NCI-H446 (cell line): Measurements from ENCODE around the gene NUB1.

ENCODE experiments used
- DNase-seq, 2 experiments: peaks; one replicate each; lab custom pipeline; 2025; lab: John Stamatoyannopoulos, UW

Gene NUB1

DNA sequence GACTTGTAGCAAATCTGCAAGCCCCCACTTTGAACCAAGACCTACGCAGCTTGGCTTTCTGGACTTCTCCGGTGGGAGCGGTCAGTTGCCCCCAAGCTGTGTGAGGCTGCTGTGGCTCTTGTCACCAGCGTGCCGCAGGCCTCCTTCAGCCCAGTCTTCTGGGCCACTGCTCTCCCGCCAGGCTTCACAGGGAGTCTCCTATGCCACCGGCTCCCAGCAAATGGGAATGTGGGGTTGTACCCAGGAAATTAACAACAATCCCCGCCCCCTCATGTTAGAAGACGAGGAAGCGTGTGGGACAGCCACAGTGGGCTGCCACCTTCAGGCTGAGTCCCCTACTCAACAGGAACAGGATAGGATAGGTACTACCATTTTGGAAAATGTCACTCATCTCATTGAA is 64.0 kb downstream of the NUB1 start:
- no peak for DNase-seq

DNA sequence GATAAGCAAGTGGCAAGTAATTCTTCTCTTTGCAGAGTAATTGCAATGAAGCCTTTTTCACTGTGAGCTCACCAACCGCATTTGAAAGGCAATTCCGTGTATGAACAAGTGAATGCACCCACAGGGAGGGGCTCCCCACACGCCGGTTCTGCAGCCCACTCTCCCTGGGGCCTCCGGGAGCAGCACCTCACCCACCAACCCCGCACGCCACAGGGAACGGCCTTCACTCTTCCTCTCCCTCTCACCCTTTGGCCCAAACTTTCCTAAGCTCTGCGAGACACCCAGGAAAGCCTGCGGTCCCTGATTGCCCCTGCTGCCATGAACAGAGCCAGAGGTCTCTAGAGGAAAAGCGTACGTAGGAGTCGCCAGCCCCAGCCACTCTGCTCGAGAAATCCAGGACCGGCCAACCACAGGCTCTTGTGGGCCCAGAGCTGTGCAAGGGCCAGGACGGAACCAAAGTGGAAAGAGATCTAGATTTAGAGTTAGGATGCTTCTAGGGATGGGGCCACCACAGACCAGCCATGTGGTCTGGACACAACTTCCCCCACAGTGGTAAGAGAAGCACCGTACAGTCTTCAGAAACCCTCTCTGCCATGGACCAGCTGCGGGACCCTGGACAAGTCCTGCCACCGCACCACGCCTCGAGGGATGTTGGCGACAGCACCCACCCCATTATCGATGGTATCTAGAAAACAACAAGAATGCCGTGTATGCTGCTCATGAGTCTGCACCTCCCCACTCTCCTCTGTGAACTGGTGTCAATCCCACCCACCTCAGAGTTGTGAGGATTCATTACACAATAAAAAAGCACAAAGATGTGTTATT is 64.7 kb downstream of the NUB1 start:
- DNase-seq: no peak

DNA sequence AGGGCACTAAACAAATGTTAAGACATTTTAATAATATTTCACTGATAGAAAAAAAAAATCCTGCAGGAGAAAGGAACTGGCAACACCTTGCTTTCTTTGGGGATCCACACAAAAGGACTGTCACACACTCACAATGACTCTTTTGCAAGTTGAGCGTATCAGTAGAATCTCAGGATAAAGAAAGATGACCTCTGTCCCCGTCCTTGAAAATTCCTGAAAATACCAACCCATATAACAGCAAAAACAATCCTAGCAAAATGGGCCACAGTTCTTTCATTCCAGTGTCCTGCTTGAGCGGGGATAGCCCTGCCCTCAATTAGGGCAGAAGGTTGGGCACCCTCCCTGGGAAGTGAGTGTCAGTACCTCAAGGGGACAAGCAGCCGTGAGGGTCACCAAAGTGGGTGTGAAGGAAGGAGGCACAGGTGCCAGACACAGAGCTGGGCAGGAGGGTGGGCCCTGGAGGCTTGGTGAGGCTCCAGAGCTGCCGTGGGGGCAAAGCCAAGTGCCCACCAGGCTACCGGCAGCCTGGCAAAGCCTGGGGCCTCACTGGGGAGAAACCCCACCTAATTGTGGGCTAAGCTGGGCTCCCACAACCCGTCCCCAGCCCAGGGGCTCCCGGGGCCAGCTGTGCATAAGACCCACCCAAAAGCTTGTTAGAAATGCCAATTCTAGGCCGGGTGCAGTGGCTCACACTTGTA is 65.4 kb downstream of the NUB1 start:
- DNase-seq: no peak

DNA sequence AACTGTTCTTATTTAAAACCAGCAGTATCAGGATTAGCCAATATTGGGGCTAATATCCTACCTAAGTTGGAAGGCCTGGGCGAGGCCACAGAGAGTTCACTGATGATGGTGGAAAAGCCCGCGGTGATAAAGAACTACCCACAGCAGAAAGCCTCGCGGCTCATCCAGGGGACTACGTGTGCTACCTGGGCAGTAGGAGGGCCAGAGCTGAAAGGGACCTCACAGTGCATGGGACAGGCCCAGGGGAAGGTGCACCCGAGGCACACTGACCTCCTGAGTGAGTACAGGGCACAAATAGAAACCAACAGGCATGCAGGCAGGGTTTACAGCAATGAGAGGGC is 66.9 kb downstream of the NUB1 start:
- no peak for DNase-seq

DNA sequence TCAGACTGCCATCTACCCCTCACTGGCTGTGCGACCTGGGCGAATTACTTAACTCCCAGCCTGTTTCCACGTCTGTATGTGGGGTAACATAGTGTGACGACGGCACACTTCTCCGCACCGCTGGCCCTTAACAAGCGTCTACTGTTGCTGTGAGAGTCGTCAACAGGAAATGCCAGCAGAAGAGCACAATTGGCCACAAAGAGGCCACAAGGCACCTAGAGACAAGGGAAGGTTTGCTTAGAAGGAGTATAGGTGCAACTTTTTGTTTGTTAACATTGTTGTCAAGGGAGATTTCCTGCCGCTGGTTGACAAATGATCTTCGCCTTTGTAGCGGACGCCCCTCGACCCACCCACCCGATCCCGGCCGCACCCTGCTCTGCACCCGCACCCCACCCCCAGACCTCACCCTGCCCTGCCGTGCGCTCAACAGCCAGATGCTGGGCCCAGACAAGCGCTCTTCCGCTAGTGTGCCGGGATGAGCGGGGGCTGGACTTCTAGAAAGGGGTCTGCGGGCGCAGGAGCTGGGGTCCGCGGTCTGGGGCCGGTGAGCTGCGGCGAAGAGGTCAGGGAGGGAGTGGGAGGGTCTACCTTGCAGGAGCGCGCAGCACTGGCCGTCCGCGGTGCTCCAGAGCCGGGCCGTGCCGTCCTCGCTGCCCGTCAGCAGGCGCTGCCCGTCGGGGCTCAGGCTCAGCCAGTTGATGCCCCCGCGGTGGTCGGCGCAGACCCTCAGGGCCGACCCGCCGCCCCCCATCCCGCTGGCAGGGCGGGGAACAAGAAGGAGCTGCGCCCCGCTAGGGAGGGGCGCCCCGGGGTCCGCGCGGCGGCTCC is 67.4 kb downstream of the NUB1 start:
- no peak for DNase-seq

DNA sequence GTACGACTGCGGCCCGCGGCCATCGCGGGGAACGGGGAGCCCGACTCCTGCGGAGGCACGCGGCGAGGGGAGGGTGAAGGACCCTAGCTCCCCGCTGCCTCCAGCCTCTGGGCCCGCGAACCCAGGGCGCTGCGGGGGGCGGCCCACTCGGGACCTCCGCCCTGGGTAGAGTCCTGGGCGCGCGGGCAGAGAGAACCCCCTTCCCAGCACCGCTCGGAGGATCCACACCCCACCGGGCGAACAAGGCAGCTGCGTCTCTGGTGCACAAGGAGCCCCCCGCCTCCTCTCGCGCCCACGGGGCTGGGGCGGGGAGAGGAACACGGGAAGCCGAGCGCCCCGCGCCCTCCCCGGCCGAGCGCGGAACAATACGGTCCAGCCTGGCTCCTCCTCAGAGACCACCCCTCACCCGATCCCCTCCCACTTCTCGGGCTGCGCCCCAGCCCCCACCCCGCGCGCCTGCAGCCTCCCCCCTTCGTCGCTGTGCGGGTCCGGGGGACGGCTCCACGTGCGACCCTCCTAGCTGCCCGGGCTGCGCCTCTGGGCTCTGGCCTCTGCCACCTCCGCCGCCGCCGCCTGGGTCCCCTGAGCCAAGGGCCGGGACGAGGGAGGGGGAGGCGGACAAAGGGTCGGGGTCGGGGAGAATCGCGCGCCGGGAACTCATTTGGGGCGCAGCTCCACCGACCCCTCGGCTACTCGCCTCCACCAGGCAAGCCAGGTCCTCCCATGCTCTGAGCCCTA is 68.2 kb downstream of the NUB1 start, which contains the start of gene WDR86:
Gene WDR86 (minus strand): TSS at position 372 of the 738 bp plus-strand sequence. CDS start 449 bp downstream, outside the sequence.
- no peak for DNase-seq

DNA sequence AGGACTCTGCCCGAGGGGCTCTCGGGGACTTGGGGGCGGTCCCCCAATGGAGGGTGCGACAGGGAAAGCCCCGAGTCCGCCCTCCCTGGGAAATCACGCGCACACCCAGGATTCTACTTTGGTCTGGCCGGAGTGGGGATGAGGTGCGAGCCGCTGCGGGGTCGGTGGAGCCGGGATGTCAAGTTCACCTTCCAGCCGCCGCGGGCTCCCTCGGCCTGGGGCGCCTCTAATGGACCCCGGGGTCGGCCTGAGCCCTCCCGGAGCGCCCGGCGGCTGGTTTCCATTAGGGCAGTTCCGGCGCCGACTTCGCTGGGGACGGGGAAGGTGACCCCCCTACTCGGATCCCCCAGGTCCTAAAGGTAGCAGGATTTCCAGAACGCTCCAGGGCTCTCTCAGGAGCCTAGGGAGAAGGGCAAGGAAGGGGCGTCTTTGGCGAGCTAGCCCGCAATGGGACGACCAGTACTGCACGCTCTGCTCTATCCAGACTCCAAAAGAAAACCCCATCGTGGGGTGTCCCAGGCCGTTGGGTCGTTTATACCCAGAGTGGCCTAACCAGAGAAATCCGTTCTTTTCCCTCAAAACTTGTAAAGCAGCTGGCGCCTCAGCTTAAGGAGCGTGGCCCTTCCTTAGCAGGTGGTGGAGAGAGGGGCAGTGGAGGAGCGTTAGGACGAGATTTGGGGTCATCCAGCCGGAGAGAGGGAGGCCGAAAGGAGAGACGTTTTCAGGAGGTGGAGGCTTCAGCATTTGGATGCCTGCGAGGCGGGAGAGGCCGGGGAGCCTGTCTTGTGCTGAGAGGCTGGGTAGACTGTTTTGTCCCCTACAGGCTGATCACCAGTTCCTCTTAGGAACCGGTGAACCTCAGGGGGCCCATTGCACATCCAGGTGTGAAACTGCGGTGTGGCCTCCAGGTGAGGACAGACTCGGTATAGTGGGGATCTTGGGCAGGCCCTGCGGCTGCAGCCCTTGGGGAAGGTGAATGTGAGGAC is 69.1 kb downstream of the NUB1 start:
- no peak for DNase-seq

DNA sequence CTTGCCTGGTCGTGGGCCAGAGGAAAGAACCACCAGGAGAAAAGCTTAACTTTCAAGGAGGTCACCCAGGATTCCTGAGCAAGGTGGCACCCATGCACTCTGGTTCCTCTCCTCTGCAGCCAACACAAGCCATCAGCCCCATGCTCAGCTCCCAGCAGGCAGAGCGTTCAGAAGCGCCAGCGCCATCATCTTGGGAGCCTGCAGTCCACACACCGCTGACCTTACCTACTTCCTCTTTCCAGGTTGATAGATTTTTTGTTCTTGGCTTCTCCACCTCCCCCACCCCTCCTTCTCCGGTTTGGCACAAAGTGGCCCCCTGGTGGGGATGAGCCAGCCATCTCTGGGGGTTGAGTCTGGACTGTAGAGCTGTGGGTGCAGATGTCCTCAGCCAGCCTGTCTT is 69.9 kb downstream of the NUB1 start:
- DNase-seq: no peak

DNA sequence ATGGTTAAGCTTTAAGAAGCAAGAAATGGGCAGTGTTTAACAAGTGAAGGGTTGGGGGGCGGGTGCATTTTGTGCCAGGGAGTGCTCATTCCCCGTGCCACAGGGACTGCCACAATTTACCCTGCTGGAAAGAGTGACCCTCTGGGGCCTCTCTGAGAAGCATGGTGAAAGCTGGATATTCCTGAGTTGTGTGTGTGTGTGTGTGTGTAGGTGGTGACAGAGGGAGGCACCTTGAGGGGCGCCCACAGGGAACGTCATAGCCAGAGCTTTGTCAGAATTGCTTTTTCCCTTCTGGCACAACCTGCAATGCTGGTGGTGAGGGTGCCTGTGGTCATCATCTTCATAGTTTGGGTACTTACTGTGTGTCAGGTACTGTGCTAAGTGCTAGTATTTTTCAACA is 70.7 kb downstream of the NUB1 start:
- no peak for DNase-seq

DNA sequence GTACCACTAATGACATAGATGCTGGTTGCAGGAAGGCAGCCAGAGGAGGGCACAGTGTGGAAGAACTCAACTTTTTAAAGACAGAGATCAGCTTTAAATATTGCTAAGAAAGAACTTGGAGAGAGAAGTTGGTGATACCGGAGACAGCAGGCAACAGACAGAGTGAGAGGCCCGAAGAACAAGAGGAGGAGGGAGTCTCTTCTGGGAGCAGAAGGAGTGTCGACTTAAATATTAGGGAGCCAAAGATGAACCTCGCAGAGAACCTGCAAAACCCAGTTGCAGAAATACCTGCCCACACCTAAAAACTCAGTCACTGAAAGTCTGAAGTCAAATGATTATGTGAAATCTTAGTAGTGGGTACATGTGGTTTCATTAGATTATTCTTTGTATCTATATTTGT is 71.6 kb downstream of the NUB1 start:
- no peak for DNase-seq

DNA sequence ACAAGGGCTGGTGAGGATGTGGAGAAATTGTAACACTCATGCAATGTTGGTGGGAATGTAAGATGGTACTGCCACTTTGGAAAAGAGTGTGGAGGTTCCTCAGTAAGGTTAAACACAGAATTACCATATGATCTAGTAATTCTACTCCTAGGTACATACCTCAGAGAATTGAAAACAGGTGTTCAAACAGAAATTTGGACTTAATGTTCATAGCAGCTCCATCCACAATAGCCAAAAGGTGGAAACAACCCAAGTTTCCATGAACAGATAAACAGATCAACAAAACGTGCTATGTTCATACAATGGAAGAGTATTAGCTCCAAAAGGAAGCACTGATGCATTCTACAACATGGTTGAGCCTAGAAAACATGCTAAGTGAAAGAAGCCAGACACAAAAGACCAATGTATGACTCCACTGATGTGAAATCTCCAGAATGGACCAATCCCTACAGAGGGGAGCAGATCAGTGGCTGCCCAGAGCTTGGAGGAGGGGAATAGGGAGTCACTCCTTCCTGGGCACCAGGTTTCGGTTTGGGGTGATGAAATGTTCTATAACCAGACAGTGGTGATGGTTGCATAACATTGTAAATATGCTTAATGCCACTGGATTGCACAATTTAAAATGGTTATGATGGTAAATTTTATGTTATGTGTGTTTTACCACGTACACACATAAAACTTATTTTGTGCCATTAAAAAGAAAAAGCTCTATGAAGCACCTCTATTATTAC is 73.9 kb downstream of the NUB1 start:
- no peak for DNase-seq

DNA sequence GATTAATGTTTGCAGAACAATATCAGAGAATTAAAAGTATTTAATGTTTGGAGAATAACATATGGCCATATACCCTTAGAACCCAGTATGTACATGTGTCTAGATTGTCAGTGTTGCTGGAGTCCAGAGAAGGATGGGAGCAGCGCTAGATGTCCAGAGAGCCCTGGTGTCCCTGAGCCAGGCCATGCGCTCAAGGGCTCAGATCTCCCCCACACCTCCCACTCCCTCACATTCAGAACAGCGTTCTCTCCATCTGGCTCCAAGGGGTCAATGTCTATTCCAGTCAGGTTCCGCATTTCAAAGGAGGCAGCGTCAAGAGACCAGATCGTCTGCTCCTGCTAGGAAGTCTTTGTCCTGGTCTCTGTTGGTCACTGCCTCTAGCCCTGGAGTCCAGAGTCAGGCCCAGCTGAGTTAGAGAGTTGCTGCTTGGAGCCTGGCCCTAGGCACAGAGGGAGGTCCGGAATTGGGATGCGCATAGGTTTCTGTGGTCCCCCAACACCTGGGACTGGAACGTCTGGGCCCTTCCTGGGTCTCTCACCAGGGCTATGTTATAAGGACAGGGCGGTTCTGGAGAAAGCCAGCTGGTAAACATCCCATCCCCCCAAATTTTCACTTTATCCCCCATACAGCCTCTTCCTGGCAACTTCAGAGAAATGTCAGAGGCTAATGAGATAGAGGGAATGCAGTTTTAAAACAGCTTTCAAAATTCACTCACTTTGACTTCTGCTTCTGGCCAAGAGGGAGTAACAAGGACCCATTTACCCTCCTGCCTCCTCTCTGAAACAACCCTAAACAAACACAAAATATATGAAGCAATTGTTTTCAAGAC is 74.7 kb downstream of the NUB1 start:
- no peak for DNase-seq

DNA sequence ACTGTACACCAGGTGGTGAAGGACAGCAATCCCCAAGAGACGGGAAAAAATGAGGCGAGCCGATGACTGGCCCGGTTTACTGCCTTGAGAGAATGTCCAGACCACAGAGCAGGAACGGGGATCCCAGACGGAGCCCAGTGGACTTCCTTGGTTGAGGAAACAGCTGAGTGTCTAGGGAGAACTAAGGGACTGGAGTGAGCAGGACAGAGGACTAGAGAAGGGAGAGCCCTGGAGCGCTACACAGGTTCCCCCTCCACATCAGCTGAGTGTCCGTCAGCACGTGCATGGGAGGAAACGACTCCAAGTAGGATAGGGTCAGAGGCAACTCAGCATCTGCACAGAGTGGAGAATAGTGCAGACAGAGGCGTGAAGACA is 75.3 kb downstream of the NUB1 start:
- DNase-seq: no peak

DNA sequence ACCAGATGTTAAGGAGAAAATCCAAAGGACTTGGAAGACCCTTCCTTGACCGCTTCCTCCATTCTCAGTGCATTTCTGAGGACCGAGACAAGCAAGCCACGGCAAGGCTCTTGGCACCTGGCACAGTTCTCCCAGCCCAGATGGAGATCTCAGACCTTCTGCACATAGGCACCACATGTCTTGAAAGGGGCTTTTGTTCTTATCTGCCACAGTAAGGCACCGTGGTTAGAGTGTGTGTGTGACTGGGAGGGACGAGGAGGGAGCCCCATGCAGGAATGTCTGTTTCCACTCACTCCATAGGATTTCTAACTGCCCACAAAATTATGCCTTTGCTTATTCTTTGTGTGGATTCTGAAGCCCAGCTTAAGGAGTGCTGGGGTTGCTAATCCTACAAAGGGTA is 78.5 kb downstream of the NUB1 start:
- DNase-seq: peak in 1 of 2 experiments; percentile 20

DNA sequence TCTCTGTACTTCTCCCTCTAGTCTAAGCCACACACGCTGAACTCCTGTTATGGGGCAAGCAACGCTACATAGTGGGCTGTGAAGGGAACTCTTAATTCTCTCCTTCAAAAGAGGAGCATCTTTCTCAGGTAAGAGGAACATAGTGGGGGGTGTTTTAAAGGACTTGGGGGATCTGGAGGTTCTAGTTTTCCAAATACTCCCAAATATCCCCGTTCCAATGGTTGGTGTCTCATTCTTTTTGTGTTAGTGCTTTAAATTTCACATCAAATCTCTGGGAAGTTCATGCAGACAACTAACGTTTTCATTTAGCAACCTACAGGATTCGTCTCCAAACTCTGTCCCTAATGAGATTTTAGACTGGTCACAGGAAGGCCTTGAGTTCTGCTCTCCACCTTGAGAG is 80.6 kb downstream of the NUB1 start:
- DNase-seq: no peak

DNA sequence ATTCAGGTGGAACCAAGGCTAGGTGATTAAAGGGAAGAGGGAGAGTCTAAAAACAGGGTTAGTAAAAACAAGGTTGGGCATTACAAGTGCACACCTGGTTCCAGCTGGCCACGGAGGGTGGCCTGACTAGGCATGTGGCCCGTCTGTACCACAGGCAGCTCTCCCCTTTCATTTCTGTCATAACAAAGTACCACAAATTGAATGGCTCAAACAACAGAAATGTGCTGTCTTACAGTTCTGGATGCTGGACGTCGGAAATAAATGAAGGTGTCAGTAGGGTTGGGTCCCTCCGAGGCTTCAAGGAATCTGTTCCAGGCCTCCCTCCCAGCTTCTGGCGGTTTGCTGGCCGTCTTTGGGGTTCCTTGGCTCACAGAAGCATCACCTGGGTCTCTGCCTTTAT is 81.6 kb downstream of the NUB1 start:
- DNase-seq: no peak

DNA sequence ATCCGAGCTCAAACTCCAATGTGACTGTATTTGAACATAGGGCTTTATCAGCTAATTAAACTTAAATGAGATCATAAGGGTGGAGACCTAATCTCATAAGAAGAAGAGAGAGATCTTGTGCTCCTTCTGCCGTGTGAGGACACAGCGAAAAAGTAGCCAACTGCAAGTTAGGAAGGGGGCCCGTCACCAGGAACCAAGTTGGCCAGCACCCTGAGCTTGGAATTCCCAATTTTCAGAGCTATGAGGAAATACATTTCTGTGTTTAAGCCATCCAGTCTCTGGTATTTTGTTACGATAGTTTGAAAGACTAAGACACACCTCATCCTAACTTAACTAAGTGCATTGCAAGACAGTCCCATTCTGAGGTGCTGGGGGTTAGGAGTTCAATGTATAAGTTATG is 82.3 kb downstream of the NUB1 start:
- no peak for DNase-seq

DNA sequence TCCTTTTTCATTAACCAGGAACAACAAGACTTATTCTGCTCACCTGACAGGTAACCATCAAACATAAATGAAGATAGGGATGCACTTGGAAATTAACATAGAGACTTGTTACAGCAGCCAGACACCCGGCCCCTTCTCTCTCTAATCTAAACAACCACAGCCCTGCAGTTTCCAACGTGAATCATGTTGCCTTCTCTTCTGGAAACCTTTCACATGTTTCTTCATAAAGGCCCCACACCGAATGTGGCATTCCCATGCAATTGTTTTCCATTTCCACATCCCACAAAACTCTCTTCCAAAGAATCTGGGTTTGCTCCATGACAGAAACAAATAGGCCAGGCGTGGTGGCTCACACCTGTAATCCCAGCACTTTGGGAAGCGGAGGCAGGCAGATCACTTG is 83.2 kb downstream of the NUB1 start:
- no peak for DNase-seq
